DMS53 treated with DMSO at 0.1 percent for 48 hours (cell line): Measurements from ENCODE around the gene MTFMT.

ENCODE experiments used
- DNase-seq: peaks from one replicate; lab custom pipeline; 2025; ENCODE audit not compliant: unreplicated experiment; lab: John Stamatoyannopoulos, UW

The MTFMT gene

GRCh38 chr15:64989416-64990167 is 39.8 kb downstream of the MTFMT start, which contains the start of gene SPG21:
SPG21 (minus strand) TSS chr15:64989914; CDS start chr15:64983569, 6,345 bp downstream.
- peak; percentile 63 for DNase-seq

GRCh38 chr15:64987136-64987535 is 42.3 kb downstream of the MTFMT start:
- no peak for DNase-seq

- no peak for DNase-seq
These were observed 43.9 kb downstream of the MTFMT start for GRCh38 chr15:64985366-64986033.

- no peak for DNase-seq
These were observed 47.0 kb downstream of the MTFMT start for GRCh38 chr15:64982472-64982871.

GRCh38 chr15:64981812-64982431 is 47.5 kb downstream of the MTFMT start:
- DNase-seq = no peak

- no peak for DNase-seq
These were observed 50.2 kb downstream of the MTFMT start for GRCh38 chr15:64979252-64979710.

- DNase-seq = no peak
These were observed 54.0 kb downstream of the MTFMT start for GRCh38 chr15:64975390-64975789.

- no peak for DNase-seq
These were observed 58.7 kb downstream of the MTFMT start for GRCh38 chr15:64970698-64971097.

GRCh38 chr15:64969401-64969800 is 60.0 kb downstream of the MTFMT start:
- no peak for DNase-seq

GRCh38 chr15:64961013-64961412 is 68.4 kb downstream of the MTFMT start:
- DNase-seq = no peak

- DNase-seq = no peak
These were observed 69.3 kb downstream of the MTFMT start for GRCh38 chr15:64960153-64960552.

- no peak for DNase-seq
These were observed 70.3 kb downstream of the MTFMT start for GRCh38 chr15:64959128-64959527.

- no peak for DNase-seq
These were observed 75.0 kb downstream of the MTFMT start for GRCh38 chr15:64954395-64954794.

- no peak for DNase-seq
These were observed 77.5 kb downstream of the MTFMT start for GRCh38 chr15:64951777-64952418.
